C4-2B (cell line): ENCODE data around the gene SC5D.

Source experiments
- H3K27ac ChIP-seq: fragments of 450-650 bp; 2 replicates; pipeline ENCODE4 v1.5.1; 2017
- CTCF ChIP-seq: fragments of 450-650 bp; conservative IDR thresholded peaks from 2 replicates; pipeline ENCODE4 v1.5.1; 2017; ENCODE audit warnings: mild to moderate bottlenecking
- ZFX ChIP-seq: fragments of 450-650 bp; IDR thresholded peaks from 2 replicates; pipeline ENCODE4 v1.6.1; 2017

The SC5D gene

GRCh38 chr11:121321614-121322243, 29.2 kb downstream of the SC5D start:
- no peak overlapping the region for H3K27ac ChIP-seq
- peak; percentile 65 for TF ChIP-seq CTCF
- no peak for TF ChIP-seq ZFX

GRCh38 chr11:121323046-121323607, 30.6 kb downstream of the SC5D start:
- H3K27ac ChIP-seq: no peak overlapping the region
- TF ChIP-seq ZFX (no peak), CTCF (0 out of 2 replicates have a peak, but pooled peaks have one; percentile 14)

GRCh38 chr11:121326230-121326629, 33.7 kb downstream of the SC5D start:
- no peak overlapping the region for H3K27ac ChIP-seq
- no peak for TF ChIP-seq ZFX
- no peak for TF ChIP-seq CTCF

GRCh38 chr11:121327553-121327952, 35.0 kb downstream of the SC5D start:
- no peak overlapping the region for H3K27ac ChIP-seq

GRCh38 chr11:121328176-121328966, 35.8 kb downstream of the SC5D start:
- no peak for TF ChIP-seq ZFX
- TF ChIP-seq CTCF: no peak

More at GRCh38 chr11:121327553-121327952, 35.0 kb downstream of the SC5D start:
- TF ChIP-seq CTCF (no peak), ZFX (no peak)

GRCh38 chr11:121328967-121329679, 36.6 kb downstream of the SC5D start:
- H3K27ac ChIP-seq: no peak overlapping the region
- TF ChIP-seq ZFX (no peak), CTCF (no peak)

More at GRCh38 chr11:121328176-121328966, 35.8 kb downstream of the SC5D start:
- H3K27ac ChIP-seq: no peak overlapping the region
